ENCODE measurements around the gene CXCR5.
"Not testable (repeated sequence)": the region's sequence is repeated elsewhere in the genome, so short reads cannot be mapped to it uniquely, and the experiment has no call there.

Gene CXCR5

GRCh38 chr11:118842369-118842768, 41.3 kb upstream of the CXCR5 start:
- DNase-seq (ENCODE audit: low read depth, low spot score) = no peak
- TF ChIP-seq CTCF (IDR thresholded peaks at IDR 0.05; ENCODE audit: insufficient read depth, low read length, missing control alignments) = no peak
- POLR2A ChIA-PET = no interaction called here
- H3K4me3 ChIP-seq (ENCODE audit: low read depth, low read length) = no peak overlapping the region
- CTCF ChIA-PET = interaction anchor here (1.0 kb wide), 1 partner anchor 66 kb away, joined by 3 read pairs; no protein-coding TSS in a partner anchor

- DNase-seq (ENCODE audit: low read depth, low spot score); POLR2A ChIA-PET; H3K4me3 ChIP-seq (ENCODE audit: low read depth, low read length): not testable (repeated sequence)
- CTCF ChIA-PET = interaction anchor here (1.0 kb wide), 1 partner anchor 66 kb away, joined by 3 read pairs; no protein-coding TSS in a partner anchor
These were observed 40.8 kb upstream of the CXCR5 start for GRCh38 chr11:118842843-118843242.

GRCh38 chr11:118843565-118843964, 40.1 kb upstream of the CXCR5 start:
- DNase-seq (ENCODE audit: low read depth, low spot score) = no peak
- TF ChIP-seq CTCF (IDR thresholded peaks at IDR 0.05; ENCODE audit: insufficient read depth, low read length, missing control alignments) = no peak
- POLR2A ChIA-PET = no interaction called here
- CTCF ChIA-PET = interaction anchor here (0.6 to 1.0 kb wide), 3 partner anchors 27 to 85 kb away, joined by 3 read pairs; no protein-coding TSS in a partner anchor
- no peak overlapping the region for H3K4me3 ChIP-seq (ENCODE audit: low read depth, low read length)

- no peak overlapping the region for H3K4me3 ChIP-seq (ENCODE audit: low read depth, low read length)
- POLR2A ChIA-PET = no interaction called here
- DNase-seq (ENCODE audit: low read depth, low spot score) = no peak
- TF ChIP-seq CTCF (IDR thresholded peaks at IDR 0.05; ENCODE audit: insufficient read depth, low read length, missing control alignments) = no peak
- CTCF ChIA-PET = no interaction called here
These were observed 38.3 kb upstream of the CXCR5 start for GRCh38 chr11:118845369-118845768.

GRCh38 chr11:118846181-118846935, 37.3 kb upstream of the CXCR5 start:
- H3K4me3 ChIP-seq (ENCODE audit: low read depth, low read length) = no peak overlapping the region
- no peak for TF ChIP-seq CTCF (IDR thresholded peaks at IDR 0.05; ENCODE audit: insufficient read depth, low read length, missing control alignments)
- DNase-seq (ENCODE audit: low read depth, low spot score) = no peak
- POLR2A ChIA-PET = no interaction called here
- CTCF ChIA-PET = no interaction called here

- H3K4me3 ChIP-seq (ENCODE audit: low read depth, low read length) = no peak overlapping the region
- no peak for TF ChIP-seq CTCF (IDR thresholded peaks at IDR 0.05; ENCODE audit: insufficient read depth, low read length, missing control alignments)
- no peak for DNase-seq (ENCODE audit: low read depth, low spot score)
- ChIA-PET POLR2A (no interaction called here), CTCF (interaction anchor here (0.6 kb wide), 1 partner anchor 57 kb away, joined by 3 read pairs; no protein-coding TSS in a partner anchor)
These were observed 33.9 kb upstream of the CXCR5 start for GRCh38 chr11:118849825-118850224.

- no peak for TF ChIP-seq CTCF (IDR thresholded peaks at IDR 0.05; ENCODE audit: insufficient read depth, low read length, missing control alignments)
- DNase-seq (ENCODE audit: low read depth, low spot score) = no peak
- no peak overlapping the region for H3K4me3 ChIP-seq (ENCODE audit: low read depth, low read length)
- POLR2A ChIA-PET = no interaction called here
- CTCF ChIA-PET = no interaction called here
These were observed 31.7 kb upstream of the CXCR5 start for GRCh38 chr11:118851970-118852369.
